ENCODE results near the gene PAM.

DNA sequence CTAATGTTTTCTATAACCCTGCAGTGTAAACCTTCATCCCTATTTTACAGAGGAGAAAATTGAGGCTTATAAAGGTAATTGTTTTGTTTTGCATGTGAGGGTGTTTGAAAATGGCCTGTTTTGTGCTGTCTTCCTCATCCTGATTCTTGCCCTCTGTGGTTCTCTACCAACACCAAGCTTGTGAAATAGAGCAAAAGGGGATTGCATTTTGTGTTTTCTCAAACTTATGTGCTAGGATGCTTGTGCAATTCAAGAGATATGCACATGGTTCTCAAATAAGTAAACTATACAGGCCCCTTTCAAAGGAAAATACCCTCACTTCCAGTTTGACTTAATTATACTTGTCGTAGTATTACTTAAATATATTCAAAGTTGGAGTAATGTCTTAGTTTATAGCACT is 17.2 kb downstream of the PAM start:
- TF ChIP-seq NR2C2 (CRISPR knock-in tag; IDR thresholded peaks at IDR 0.05; ENCODE audit: borderline replicate concordance) (no peak), ZNF563 (CRISPR knock-in tag; IDR thresholded peaks at IDR 0.05) (no peak), GTF2F1 (IDR thresholded peaks at IDR 0.05; ENCODE audit: low read length) (no peak), POLR2AphosphoS5 (IDR thresholded peaks at IDR 0.05; ENCODE audit: low read depth, low read length) (no peak), HDAC2 (CRISPR knock-in tag; IDR thresholded peaks at IDR 0.05) (no peak), ZNF180 (CRISPR knock-in tag; IDR thresholded peaks at IDR 0.05; ENCODE audit: borderline replicate concordance, low read depth) (no peak)
- TF ChIP-seq, protein P1, sequence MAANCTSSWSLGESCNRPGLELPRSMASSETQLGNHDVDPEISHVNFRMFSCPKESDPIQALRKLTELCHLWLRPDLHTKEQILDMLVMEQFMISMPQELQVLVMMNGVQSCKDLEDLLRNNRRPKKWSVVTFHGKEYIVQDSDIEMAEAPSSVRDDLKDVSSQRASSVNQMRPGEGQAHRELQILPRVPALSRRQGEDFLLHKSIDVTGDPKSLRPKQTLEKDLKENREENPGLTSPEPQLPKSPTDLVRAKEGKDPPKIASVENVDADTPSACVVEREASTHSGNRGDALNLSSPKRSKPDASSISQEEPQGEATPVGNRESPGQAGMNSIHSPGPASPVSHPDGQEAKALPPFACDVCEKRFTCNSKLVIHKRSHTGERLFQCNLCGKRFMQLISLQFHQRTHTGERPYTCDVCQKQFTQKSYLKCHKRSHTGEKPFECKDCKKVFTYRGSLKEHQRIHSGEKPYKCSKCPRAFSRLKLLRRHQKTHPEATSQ (CRISPR knock-in tag; IDR thresholded peaks at IDR 0.05; ENCODE audit: borderline replicate concordance): no peak
- TF ChIP-seq, protein P2, sequence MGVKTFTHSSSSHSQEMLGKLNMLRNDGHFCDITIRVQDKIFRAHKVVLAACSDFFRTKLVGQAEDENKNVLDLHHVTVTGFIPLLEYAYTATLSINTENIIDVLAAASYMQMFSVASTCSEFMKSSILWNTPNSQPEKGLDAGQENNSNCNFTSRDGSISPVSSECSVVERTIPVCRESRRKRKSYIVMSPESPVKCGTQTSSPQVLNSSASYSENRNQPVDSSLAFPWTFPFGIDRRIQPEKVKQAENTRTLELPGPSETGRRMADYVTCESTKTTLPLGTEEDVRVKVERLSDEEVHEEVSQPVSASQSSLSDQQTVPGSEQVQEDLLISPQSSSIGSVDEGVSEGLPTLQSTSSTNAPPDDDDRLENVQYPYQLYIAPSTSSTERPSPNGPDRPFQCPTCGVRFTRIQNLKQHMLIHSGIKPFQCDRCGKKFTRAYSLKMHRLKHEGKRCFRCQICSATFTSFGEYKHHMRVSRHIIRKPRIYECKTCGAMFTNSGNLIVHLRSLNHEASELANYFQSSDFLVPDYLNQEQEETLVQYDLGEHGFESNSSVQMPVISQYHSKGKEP (CRISPR knock-in tag; IDR thresholded peaks at IDR 0.05): no peak
- TF ChIP-seq, protein P3, sequence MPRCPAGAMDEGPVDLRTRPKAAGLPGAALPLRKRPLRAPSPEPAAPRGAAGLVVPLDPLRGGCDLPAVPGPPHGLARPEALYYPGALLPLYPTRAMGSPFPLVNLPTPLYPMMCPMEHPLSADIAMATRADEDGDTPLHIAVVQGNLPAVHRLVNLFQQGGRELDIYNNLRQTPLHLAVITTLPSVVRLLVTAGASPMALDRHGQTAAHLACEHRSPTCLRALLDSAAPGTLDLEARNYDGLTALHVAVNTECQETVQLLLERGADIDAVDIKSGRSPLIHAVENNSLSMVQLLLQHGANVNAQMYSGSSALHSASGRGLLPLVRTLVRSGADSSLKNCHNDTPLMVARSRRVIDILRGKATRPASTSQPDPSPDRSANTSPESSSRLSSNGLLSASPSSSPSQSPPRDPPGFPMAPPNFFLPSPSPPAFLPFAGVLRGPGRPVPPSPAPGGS (CRISPR knock-in tag; IDR thresholded peaks at IDR 0.05): no peak
- TF ChIP-seq, protein P4, sequence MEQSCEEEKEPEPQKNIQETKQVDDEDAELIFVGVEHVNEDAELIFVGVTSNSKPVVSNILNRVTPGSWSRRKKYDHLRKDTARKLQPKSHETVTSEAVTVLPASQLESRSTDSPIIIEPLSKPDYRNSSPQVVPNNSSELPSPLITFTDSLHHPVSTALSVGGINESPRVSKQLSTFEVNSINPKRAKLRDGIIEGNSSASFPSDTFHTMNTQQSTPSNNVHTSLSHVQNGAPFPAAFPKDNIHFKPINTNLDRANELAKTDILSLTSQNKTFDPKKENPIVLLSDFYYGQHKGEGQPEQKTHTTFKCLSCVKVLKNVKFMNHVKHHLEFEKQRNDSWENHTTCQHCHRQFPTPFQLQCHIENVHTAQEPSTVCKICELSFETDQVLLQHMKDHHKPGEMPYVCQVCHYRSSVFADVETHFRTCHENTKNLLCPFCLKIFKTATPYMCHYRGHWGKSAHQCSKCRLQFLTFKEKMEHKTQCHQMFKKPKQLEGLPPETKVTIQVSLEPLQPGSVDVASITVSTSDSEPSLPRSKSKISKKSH (CRISPR knock-in tag; IDR thresholded peaks at IDR 0.05; ENCODE audit: borderline replicate concordance): no peak
